Measurements from ENCODE around the gene CACNA2D4. TPM values are rescaled to one million over a fixed set of nuclear protein-coding genes. Genes with fewer than 3 reads are reported as not detected.

CACNA2D4 gene, protein sequence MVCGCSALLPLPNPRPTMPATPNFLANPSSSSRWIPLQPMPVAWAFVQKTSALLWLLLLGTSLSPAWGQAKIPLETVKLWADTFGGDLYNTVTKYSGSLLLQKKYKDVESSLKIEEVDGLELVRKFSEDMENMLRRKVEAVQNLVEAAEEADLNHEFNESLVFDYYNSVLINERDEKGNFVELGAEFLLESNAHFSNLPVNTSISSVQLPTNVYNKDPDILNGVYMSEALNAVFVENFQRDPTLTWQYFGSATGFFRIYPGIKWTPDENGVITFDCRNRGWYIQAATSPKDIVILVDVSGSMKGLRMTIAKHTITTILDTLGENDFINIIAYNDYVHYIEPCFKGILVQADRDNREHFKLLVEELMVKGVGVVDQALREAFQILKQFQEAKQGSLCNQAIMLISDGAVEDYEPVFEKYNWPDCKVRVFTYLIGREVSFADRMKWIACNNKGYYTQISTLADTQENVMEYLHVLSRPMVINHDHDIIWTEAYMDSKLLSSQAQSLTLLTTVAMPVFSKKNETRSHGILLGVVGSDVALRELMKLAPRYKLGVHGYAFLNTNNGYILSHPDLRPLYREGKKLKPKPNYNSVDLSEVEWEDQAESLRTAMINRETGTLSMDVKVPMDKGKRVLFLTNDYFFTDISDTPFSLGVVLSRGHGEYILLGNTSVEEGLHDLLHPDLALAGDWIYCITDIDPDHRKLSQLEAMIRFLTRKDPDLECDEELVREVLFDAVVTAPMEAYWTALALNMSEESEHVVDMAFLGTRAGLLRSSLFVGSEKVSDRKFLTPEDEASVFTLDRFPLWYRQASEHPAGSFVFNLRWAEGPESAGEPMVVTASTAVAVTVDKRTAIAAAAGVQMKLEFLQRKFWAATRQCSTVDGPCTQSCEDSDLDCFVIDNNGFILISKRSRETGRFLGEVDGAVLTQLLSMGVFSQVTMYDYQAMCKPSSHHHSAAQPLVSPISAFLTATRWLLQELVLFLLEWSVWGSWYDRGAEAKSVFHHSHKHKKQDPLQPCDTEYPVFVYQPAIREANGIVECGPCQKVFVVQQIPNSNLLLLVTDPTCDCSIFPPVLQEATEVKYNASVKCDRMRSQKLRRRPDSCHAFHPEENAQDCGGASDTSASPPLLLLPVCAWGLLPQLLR
- total RNA-seq (1 to 10 TPM; 2.8 to 4.9 (median 3.4) TPM), polyA plus RNA-seq (1 to 10 TPM; 3.6 to 5.8 (median 5.4) TPM)

DNA sequence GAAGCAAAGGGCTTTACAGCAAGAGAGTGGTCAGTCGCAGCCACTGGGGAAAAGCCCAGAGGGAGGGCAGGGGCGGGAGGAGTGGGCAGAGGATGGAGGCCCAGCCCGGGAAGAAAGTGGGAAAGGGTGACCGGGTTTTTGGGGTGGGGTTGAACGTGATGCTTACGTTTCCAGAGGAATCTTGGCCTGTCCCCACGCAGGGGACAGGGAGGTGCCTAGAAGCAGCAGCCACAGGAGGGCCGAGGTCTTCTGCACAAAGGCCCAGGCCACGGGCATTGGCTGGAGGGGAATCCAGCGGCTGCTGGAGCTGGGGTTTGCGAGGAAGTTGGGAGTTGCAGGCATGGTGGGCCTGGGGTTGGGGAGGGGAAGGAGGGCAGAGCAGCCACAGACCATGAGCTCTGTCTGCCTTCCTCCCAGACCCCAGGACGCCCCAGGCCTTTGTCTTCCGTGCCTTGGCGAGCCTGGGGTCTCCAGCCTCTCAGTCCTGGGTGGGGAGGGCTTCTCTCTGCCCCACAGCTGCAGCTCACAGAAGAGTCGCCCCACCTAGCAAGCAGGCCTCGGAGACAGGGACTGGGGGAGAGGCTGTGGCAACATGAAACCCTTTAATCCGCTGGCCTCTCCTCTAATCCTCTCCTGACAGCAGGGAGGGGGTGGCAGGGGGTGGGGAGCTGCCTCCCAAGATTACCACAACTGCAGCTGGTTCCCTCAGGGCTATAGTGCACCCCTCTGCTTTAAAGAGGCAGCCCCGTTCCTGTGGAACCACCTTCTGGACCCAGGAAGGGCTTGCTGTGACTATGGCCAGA lies at the start of gene CACNA2D4:
CACNA2D4 (minus strand) TSS at position 572 of the 803 bp plus-strand sequence; CDS start at position 393, 179 bp downstream.
- H3K4me1 ChIP-seq: peaks cover 0 to 16% (median 12%) of the 10 kb centered on the region in 4 donors
- no peaks in the 10 kb centered on the region for H3K9me3 ChIP-seq
- intact Hi-C loops (cut with DNase I): no loop called here
- no peaks in the 10 kb centered on the region for H3K27me3 ChIP-seq
- H3K36me3 ChIP-seq: no peaks in the 10 kb centered on the region
- TF ChIP-seq EP300 (IDR thresholded peaks at IDR 0.05) (no peak), POLR2A (IDR thresholded peaks at IDR 0.05) (no peak), POLR2AphosphoS5 (IDR thresholded peaks at IDR 0.05) (no peak)
- TF ChIP-seq, protein P1, sequence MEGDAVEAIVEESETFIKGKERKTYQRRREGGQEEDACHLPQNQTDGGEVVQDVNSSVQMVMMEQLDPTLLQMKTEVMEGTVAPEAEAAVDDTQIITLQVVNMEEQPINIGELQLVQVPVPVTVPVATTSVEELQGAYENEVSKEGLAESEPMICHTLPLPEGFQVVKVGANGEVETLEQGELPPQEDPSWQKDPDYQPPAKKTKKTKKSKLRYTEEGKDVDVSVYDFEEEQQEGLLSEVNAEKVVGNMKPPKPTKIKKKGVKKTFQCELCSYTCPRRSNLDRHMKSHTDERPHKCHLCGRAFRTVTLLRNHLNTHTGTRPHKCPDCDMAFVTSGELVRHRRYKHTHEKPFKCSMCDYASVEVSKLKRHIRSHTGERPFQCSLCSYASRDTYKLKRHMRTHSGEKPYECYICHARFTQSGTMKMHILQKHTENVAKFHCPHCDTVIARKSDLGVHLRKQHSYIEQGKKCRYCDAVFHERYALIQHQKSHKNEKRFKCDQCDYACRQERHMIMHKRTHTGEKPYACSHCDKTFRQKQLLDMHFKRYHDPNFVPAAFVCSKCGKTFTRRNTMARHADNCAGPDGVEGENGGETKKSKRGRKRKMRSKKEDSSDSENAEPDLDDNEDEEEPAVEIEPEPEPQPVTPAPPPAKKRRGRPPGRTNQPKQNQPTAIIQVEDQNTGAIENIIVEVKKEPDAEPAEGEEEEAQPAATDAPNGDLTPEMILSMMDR (IDR thresholded peaks at IDR 0.05): no peak
- H3K27ac ChIP-seq: peak within 1 kb of the TSS in 3 of 4 donors; percentile 40 to 49 (median 46)
- 64 to 82% methylated on average over 18 of the region's 18 CpGs for WGBS, 2 donors
- peak; percentile 60 for DNase-seq
- peak within 1 kb of the TSS in 2 of 4 donors; percentile 28 to 35 for H3K4me3 ChIP-seq

DNA sequence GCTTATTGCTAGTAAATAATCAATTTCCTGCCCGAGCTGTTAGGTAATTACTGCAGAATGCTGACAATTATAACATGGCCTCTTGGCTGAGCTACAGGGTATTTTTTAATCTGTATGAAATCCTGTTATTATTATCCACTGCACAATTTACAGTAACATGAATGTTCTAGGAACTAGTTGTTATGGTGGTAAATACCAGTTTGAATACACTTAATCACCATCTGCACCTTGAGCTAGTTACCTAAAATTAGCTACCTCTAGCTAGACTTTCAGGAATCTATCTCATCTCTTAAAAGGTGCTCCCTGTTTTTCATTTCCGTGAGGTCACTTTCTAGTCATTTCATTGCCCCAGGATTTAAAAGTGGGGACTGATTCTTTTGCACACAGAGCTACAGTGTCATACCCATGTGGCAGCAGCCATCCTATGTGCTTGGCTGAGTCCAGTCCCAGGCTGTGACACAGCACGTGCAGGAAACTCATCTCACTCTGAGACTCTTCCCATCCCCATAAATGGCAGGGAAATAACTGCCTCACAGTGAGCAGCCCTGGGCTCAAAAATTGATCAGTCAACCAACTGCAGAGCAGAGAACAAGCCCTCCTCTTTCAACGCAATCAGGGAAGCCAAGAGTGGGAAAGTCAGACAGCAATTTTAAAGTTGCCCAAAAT lies 48.2 kb upstream of the CACNA2D4 start:
- TF ChIP-seq POLR2A (IDR thresholded peaks at IDR 0.05) (no peak), EP300 (IDR thresholded peaks at IDR 0.05) (peak in 1 of 4 donors; percentile 29), POLR2AphosphoS5 (IDR thresholded peaks at IDR 0.05) (peak in 2 of 4 donors; percentile 10 to 60)
- DNase-seq: peak; percentile 76
- Histone ChIP-seq H3K4me3 (no peak overlapping the region), H3K27me3 (no peaks in the 10 kb centered on the region), H3K27ac (peak overlapping the region; percentile 74 to 94 (median 86)), H3K36me3 (peaks cover 0 to 23% (median 9%) of the 10 kb centered on the region in 4 donors), H3K4me1 (peaks cover 0 to 86% (median 59%) of the 10 kb centered on the region in 4 donors), H3K9me3 (no peaks in the 10 kb centered on the region)
- 88 to 89% methylated on average over 4 of the region's 4 CpGs for WGBS, 2 donors
- intact Hi-C loops (cut with DNase I): no loop called here

DNA sequence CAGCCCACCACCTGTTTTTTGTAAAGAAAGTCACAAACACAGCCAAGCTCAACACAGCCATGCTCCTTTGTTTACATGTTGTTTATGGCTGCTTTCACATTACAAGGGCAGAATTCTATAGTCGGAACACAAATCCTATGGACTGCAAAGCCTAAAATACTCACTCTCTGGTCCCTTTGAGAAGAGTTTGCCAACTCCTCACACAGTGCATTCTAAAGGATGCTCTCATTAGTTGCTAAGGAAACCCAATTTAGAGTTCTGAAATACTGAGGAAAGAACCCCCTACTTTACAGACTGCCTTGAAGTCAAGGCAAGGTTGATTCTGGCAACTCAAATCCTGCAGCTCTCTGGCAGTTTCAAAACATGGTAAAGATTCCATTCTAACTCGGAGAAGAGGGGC lies 47.5 kb upstream of the CACNA2D4 start:
- intact Hi-C loops (cut with DNase I): no loop called here
- Histone ChIP-seq H3K4me3 (no peak overlapping the region), H3K9me3 (no peaks in the 10 kb centered on the region), H3K36me3 (peaks cover 0 to 23% (median 9%) of the 10 kb centered on the region in 4 donors), H3K4me1 (peaks cover 0 to 86% (median 57%) of the 10 kb centered on the region in 4 donors), H3K27ac (peak overlapping the region; percentile 74 to 94 (median 86)), H3K27me3 (no peaks in the 10 kb centered on the region)
- no peak for DNase-seq
- TF ChIP-seq EP300 (IDR thresholded peaks at IDR 0.05) (no peak), POLR2A (IDR thresholded peaks at IDR 0.05) (no peak), POLR2AphosphoS5 (IDR thresholded peaks at IDR 0.05) (no peak)
- TF ChIP-seq, protein P1 (IDR thresholded peaks at IDR 0.05): no peak
- 86 to 88% methylated on average over 2 of the region's 2 CpGs for WGBS, 2 donors

Data from sigmoid colon (tissue), 7 donors.